Choroid plexus epithelial cell (primary cell): ENCODE measurements around the gene THRAP3.

Experiments
- DNase-seq: peaks from one replicate; pipeline ENCODE4 v3.0.0-alpha.2; 2010; ENCODE audit warnings: low read depth
- H3K4me3 ChIP-seq: 2 replicates; pipeline ENCODE4 v1.5.1; 2011; ENCODE audit warnings: low read depth, mild to moderate bottlenecking, control low read depth, low read length, moderate library complexity
- CTCF ChIP-seq: conservative IDR thresholded peaks from 2 replicates; pipeline ENCODE4 v1.5.1; 2011; ENCODE audit warnings: low read depth, mild to moderate bottlenecking, control low read depth, inconsistent platforms, low read length, moderate library complexity

Gene THRAP3

GRCh38 chr1:36354486-36354885 lies 130.2 kb downstream of the THRAP3 start:
- TF ChIP-seq CTCF, result no peak
- H3K4me3 ChIP-seq, result no peak overlapping the region
- DNase-seq, result no peak
